GM12892 (cell line): ENCODE results near the gene CP.

Source experiments
- POLR2A ChIP-seq: IDR thresholded peaks from 2 replicates; pipeline ENCODE4 v1.6.1; 2011; ENCODE audit warnings: low read depth, low read length, control low read depth
- TAF1 ChIP-seq: IDR thresholded peaks from 2 replicates; pipeline ENCODE4 v1.6.1; 2011; ENCODE audit warnings: low read depth, mild to moderate bottlenecking, control low read depth, low read length, borderline replicate concordance

DNA sequence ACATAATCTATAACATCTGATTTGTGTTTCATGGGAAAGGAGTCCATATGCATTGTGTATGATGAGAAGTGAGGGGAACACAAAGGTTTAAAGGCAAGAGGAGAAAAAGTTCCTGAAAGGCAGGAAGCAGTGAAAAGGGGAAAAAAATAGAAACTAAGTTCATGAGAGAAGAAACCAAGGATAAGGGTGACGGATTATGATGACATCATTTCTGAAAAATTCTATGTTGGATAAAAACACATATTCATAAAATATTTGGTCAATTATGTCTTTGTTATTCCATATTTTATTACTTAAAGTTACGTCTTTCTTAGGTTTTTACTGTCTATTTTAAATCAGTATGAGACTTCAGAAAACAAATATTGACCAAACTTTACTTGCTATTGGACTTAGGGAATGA is 48.6 kb upstream of the CP start:
- TF ChIP-seq TAF1 (no peak), POLR2A (no peak)
